HL-60 (cell line): Measurements from ENCODE around the gene HAP1.

ENCODE experiments used
- DNase-seq, 2 experiments: peaks; one replicate each; pipeline ENCODE4 v3.0.0-alpha.2; 2010 to 2020; ENCODE audit warnings: low read depth in 1 of 2, low spot score in 1 of 2
- H3K27ac ChIP-seq: fragments of 250-450 bp; sonication (Bioruptor Pico); replicated peaks from 2 replicates; pipeline ENCODE4 v1.5.1; 2020; ENCODE audit warnings: mild to moderate bottlenecking, moderate library complexity
- H3K27me3 ChIP-seq: fragments of 250-450 bp; sonication (Bioruptor Pico); 2 replicates; pipeline ENCODE4 v1.5.1; 2021; ENCODE audit warnings: mild to moderate bottlenecking, moderate library complexity; ENCODE audit not compliant: insufficient read depth, poor library complexity, severe bottlenecking
- H3K4me3 ChIP-seq: replicated peaks from 2 replicates; pipeline ENCODE4 v1.5.1; 2011; ENCODE audit warnings: mild to moderate bottlenecking, control low read depth, low read length; ENCODE audit not compliant: insufficient read depth
- GABPA ChIP-seq: IDR thresholded peaks from 2 replicates; pipeline ENCODE4 v1.6.1; 2012; ENCODE audit warnings: low read depth
- POLR2AphosphoS5 ChIP-seq: IDR thresholded peaks from 2 replicates; pipeline ENCODE4 v1.6.1; 2012; ENCODE audit warnings: low read depth
- SPI1 ChIP-seq: IDR thresholded peaks from 2 replicates; pipeline ENCODE4 v1.6.1; 2012; ENCODE audit warnings: low read depth, mild to moderate bottlenecking, borderline replicate concordance
- long read RNA-seq: library from polyadenylated mRNA; unstranded; transcript quantifications from one replicate; pipeline ENCODE4 v2.0.0, GENCODE V29; 2020
- TF ChIP-seq, protein P1 (sequence below): IDR thresholded peaks from 2 replicates; pipeline ENCODE4 v1.6.1; 2012; ENCODE audit warnings: low read depth; ENCODE audit not compliant: insufficient replicate concordance
- TF ChIP-seq, protein P2 (sequence below): IDR thresholded peaks from one replicate; pipeline ENCODE4 v1.5.1; 2011; ENCODE audit warnings: low read length, control low read depth, inconsistent platforms; ENCODE audit not compliant: insufficient read depth

The HAP1 gene, protein sequence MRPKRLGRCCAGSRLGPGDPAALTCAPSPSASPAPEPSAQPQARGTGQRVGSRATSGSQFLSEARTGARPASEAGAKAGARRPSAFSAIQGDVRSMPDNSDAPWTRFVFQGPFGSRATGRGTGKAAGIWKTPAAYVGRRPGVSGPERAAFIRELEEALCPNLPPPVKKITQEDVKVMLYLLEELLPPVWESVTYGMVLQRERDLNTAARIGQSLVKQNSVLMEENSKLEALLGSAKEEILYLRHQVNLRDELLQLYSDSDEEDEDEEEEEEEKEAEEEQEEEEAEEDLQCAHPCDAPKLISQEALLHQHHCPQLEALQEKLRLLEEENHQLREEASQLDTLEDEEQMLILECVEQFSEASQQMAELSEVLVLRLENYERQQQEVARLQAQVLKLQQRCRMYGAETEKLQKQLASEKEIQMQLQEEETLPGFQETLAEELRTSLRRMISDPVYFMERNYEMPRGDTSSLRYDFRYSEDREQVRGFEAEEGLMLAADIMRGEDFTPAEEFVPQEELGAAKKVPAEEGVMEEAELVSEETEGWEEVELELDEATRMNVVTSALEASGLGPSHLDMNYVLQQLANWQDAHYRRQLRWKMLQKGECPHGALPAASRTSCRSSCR
- long read RNA-seq: 0 reads

GRCh38 chr17:41734139-41734948 lies at the start of gene HAP1:
HAP1 (minus strand) TSS chr17:41734643; CDS start chr17:41734634, 9 bp downstream.
- H3K27me3 ChIP-seq: peaks cover 54% of the 10 kb centered on the region
- DNase-seq: no peak
- TF ChIP-seq POLR2AphosphoS5: no peak
- no peak for TF ChIP-seq GABPA
- TF ChIP-seq, protein P1, sequence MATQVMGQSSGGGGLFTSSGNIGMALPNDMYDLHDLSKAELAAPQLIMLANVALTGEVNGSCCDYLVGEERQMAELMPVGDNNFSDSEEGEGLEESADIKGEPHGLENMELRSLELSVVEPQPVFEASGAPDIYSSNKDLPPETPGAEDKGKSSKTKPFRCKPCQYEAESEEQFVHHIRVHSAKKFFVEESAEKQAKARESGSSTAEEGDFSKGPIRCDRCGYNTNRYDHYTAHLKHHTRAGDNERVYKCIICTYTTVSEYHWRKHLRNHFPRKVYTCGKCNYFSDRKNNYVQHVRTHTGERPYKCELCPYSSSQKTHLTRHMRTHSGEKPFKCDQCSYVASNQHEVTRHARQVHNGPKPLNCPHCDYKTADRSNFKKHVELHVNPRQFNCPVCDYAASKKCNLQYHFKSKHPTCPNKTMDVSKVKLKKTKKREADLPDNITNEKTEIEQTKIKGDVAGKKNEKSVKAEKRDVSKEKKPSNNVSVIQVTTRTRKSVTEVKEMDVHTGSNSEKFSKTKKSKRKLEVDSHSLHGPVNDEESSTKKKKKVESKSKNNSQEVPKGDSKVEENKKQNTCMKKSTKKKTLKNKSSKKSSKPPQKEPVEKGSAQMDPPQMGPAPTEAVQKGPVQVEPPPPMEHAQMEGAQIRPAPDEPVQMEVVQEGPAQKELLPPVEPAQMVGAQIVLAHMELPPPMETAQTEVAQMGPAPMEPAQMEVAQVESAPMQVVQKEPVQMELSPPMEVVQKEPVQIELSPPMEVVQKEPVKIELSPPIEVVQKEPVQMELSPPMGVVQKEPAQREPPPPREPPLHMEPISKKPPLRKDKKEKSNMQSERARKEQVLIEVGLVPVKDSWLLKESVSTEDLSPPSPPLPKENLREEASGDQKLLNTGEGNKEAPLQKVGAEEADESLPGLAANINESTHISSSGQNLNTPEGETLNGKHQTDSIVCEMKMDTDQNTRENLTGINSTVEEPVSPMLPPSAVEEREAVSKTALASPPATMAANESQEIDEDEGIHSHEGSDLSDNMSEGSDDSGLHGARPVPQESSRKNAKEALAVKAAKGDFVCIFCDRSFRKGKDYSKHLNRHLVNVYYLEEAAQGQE: no peak
- TF ChIP-seq, protein P2, sequence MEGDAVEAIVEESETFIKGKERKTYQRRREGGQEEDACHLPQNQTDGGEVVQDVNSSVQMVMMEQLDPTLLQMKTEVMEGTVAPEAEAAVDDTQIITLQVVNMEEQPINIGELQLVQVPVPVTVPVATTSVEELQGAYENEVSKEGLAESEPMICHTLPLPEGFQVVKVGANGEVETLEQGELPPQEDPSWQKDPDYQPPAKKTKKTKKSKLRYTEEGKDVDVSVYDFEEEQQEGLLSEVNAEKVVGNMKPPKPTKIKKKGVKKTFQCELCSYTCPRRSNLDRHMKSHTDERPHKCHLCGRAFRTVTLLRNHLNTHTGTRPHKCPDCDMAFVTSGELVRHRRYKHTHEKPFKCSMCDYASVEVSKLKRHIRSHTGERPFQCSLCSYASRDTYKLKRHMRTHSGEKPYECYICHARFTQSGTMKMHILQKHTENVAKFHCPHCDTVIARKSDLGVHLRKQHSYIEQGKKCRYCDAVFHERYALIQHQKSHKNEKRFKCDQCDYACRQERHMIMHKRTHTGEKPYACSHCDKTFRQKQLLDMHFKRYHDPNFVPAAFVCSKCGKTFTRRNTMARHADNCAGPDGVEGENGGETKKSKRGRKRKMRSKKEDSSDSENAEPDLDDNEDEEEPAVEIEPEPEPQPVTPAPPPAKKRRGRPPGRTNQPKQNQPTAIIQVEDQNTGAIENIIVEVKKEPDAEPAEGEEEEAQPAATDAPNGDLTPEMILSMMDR: no peak
- TF ChIP-seq SPI1: no peak
- H3K27ac ChIP-seq: no peak within 1 kb of the TSS
- H3K4me3 ChIP-seq: no peak within 1 kb of the TSS

DNA sequence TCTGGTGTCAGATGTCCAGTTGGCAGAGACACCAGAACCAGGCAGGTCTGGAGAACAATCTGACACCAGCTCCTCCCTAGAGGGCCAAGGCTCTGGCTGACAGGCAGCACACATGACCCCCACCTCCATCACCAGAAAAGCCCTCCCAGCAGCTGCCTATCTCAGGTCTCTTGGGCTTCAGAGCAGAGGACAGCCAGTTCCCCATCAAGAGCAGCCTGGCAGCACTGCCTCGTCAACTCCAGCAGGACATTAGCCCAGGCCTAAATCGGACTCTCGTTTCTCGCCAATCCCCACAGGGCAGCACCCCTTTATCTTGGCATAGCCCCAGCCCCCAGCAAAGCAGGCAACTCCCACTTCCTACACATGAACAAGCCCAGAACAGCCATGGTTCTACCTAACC lies 47.7 kb upstream of the HAP1 start:
- TF ChIP-seq, protein P1: no peak
- TF ChIP-seq GABPA: no peak
- TF ChIP-seq, protein P2: no peak
- TF ChIP-seq SPI1: no peak
- no peak for TF ChIP-seq POLR2AphosphoS5

DNA sequence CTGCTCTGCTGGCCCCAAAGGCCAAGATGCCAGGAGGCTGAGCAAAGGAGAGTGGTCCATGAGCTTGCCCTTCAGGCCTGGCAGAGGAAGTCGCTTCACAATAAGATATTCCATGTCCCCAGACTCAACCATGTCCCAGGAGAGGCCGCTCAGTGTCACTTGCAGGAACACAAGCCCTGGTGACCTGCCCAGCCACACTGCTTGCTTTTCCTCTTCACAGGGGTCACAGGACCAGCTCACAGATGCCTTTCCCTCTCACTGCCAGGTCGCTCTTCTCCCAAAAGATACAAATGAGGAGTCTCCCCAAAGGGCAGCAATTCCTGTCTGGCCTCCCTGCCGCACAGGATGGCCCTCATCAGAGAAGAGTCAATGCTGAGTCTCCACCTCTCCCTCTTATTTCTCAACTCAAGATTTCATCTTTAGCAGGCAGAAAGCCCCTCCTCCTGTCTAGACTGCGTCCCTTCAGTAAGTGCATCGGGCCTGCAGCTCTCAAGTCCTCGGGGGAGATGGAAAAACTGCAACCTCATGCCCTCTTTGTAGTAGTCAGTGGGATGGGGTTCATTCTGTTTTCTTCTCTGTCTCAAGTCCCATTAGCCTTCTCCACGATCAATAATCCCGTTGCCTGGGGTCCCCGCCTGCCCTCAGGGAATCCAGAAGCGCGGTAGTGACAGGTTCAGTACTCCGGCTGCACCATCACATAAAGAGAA lies 47.1 kb upstream of the HAP1 start:
- Histone ChIP-seq H3K27ac (no peak overlapping the region), H3K4me3 (no peak overlapping the region), H3K27me3 (no peaks in the 10 kb centered on the region)
- no peak for DNase-seq
- TF ChIP-seq, protein P2: no peak
- TF ChIP-seq, protein P1: no peak

More for the DNA sequence above, 47.7 kb upstream of the HAP1 start:
- Histone ChIP-seq H3K27me3 (no peaks in the 10 kb centered on the region), H3K4me3 (no peak overlapping the region), H3K27ac (no peak overlapping the region)
- DNase-seq: no peak
